Measurements from ENCODE around the gene CDHR4. TPM values are rescaled to one million over a fixed set of nuclear protein-coding genes. Genes with fewer than 3 reads are reported as not detected.

CDHR4 gene
- total RNA-seq, 2 experiments from 2014 or later, result 0.17 TPM; not detected in 1

- Mint-ChIP-seq H3K4me1 (ENCODE audit: low read depth) (no peaks in the 10 kb centered on the region), H3K9me3 (no peaks in the 10 kb centered on the region), H3K36me3 (ENCODE audit: low read depth) (no peaks in the 10 kb centered on the region), H3K27ac (no peak overlapping the region), H3K4me3 (no peak overlapping the region), H3K27me3 (no peaks in the 10 kb centered on the region)
- Histone ChIP-seq H3K9me3 (ENCODE audit: control insufficient read depth in 1 of 2, insufficient read depth in 1 of 2, low read length in 2 of 2) (no peaks in the 10 kb centered on the region), H3K27ac (ENCODE audit: low read depth in 1 of 2, low read length in 2 of 2) (no peak overlapping the region), H3K4me1 (ENCODE audit: insufficient read depth, low read length) (peaks cover 3% of the 10 kb centered on the region), H3K36me3 (ENCODE audit: insufficient read depth, low read length) (peaks cover 2% of the 10 kb centered on the region), H3K27me3 (ENCODE audit: control insufficient read depth in 1 of 2, insufficient read depth in 2 of 2, low read length in 2 of 2) (no peaks in the 10 kb centered on the region), H3K4me3 (ENCODE audit: low read length) (no peak overlapping the region)
- TF ChIP-seq, protein P1, sequence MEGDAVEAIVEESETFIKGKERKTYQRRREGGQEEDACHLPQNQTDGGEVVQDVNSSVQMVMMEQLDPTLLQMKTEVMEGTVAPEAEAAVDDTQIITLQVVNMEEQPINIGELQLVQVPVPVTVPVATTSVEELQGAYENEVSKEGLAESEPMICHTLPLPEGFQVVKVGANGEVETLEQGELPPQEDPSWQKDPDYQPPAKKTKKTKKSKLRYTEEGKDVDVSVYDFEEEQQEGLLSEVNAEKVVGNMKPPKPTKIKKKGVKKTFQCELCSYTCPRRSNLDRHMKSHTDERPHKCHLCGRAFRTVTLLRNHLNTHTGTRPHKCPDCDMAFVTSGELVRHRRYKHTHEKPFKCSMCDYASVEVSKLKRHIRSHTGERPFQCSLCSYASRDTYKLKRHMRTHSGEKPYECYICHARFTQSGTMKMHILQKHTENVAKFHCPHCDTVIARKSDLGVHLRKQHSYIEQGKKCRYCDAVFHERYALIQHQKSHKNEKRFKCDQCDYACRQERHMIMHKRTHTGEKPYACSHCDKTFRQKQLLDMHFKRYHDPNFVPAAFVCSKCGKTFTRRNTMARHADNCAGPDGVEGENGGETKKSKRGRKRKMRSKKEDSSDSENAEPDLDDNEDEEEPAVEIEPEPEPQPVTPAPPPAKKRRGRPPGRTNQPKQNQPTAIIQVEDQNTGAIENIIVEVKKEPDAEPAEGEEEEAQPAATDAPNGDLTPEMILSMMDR (IDR thresholded peaks at IDR 0.05), result no peak
- intact Hi-C loops (cut with DNase I, micrococcal nuclease), result loop anchor here in 1 of 2 experiments (5.0 kb wide), 1 partner anchor 64 kb away; no protein-coding TSS in a partner anchor
- ChIA-PET POLR2A (interaction anchor here (2.8 kb wide), 1 partner anchor 40 kb away, joined by 11 read pairs; the partner anchor contains the start of gene INKA1), CTCF (no interaction called here)
- DNase-seq, result no peak
- ATAC-seq (ENCODE audit: poor library complexity), result no peak
Measured at GRCh38 chr3:49842843-49843517, 43.3 kb upstream of the CDHR4 start.

GRCh38 chr3:49841806-49842205, 42.1 kb upstream of the CDHR4 start:
- Histone ChIP-seq H3K9me3 (ENCODE audit: control insufficient read depth in 1 of 2, insufficient read depth in 1 of 2, low read length in 2 of 2) (no peaks in the 10 kb centered on the region), H3K27ac (ENCODE audit: low read depth in 1 of 2, low read length in 2 of 2) (no peak overlapping the region), H3K36me3 (ENCODE audit: insufficient read depth, low read length) (peaks cover 2% of the 10 kb centered on the region), H3K4me3 (ENCODE audit: low read length) (no peak overlapping the region), H3K4me1 (ENCODE audit: insufficient read depth, low read length) (peaks cover 3% of the 10 kb centered on the region), H3K27me3 (ENCODE audit: control insufficient read depth in 1 of 2, insufficient read depth in 2 of 2, low read length in 2 of 2) (no peaks in the 10 kb centered on the region)
- no peaks in the 10 kb centered on the region for H3K4me1 Mint-ChIP-seq (ENCODE audit: low read depth)
- no peak for ATAC-seq (ENCODE audit: poor library complexity)
- TF ChIP-seq, protein P1 (IDR thresholded peaks at IDR 0.05), result no peak
- no peak overlapping the region for H3K27ac Mint-ChIP-seq
- H3K36me3 Mint-ChIP-seq (ENCODE audit: low read depth), result no peaks in the 10 kb centered on the region
- ChIA-PET CTCF (interaction anchor here (4.2 kb wide), 1 partner anchor 38 kb away, joined by 103 read pairs; the partner anchor contains the start of gene INKA1), POLR2A (interaction anchor here (2.8 kb wide), 1 partner anchor 39 kb away, joined by 11 read pairs; the partner anchor contains the start of gene INKA1)
- no peaks in the 10 kb centered on the region for H3K27me3 Mint-ChIP-seq
- H3K4me3 Mint-ChIP-seq, result no peak overlapping the region
- H3K9me3 Mint-ChIP-seq, result no peaks in the 10 kb centered on the region
- no peak for DNase-seq
- intact Hi-C loops (cut with DNase I, micrococcal nuclease), result loop anchor here in 1 of 2 experiments (5.0 kb wide), 1 partner anchor 65 kb away; no protein-coding TSS in a partner anchor

- H3K27ac ChIP-seq (ENCODE audit: low read depth in 1 of 2, low read length in 2 of 2), result no peak overlapping the region
- H3K9me3 ChIP-seq (ENCODE audit: control insufficient read depth in 1 of 2, insufficient read depth in 1 of 2, low read length in 2 of 2), result no peaks in the 10 kb centered on the region
- H3K4me3 Mint-ChIP-seq, result no peak overlapping the region
- H3K4me3 ChIP-seq (ENCODE audit: low read length), result no peak overlapping the region
- no peaks in the 10 kb centered on the region for H3K9me3 Mint-ChIP-seq
- no peak overlapping the region for H3K27ac Mint-ChIP-seq
- TF ChIP-seq, protein P1 (IDR thresholded peaks at IDR 0.05), result peak; percentile 12
- H3K27me3 Mint-ChIP-seq, result no peaks in the 10 kb centered on the region
- no peaks in the 10 kb centered on the region for H3K36me3 Mint-ChIP-seq (ENCODE audit: low read depth)
- intact Hi-C loops (cut with DNase I, micrococcal nuclease), result loop anchor here in 1 of 2 experiments (5.0 kb wide), 1 partner anchor 66 kb away; no protein-coding TSS in a partner anchor
- H3K36me3 ChIP-seq (ENCODE audit: insufficient read depth, low read length), result peaks cover 2% of the 10 kb centered on the region
- H3K4me1 ChIP-seq (ENCODE audit: insufficient read depth, low read length), result peaks cover 3% of the 10 kb centered on the region
- peak in 1 of 14 experiments; percentile 15 for DNase-seq
- no peak for ATAC-seq (ENCODE audit: poor library complexity)
- POLR2A ChIA-PET, result interaction anchor here (2.8 kb wide), 1 partner anchor 38 kb away, joined by 11 read pairs; the partner anchor contains the start of gene INKA1
- no peaks in the 10 kb centered on the region for H3K27me3 ChIP-seq (ENCODE audit: control insufficient read depth in 1 of 2, insufficient read depth in 2 of 2, low read length in 2 of 2)
- H3K4me1 Mint-ChIP-seq (ENCODE audit: low read depth), result no peaks in the 10 kb centered on the region
- CTCF ChIA-PET, result interaction anchor here (4.2 kb wide), 1 partner anchor 38 kb away, joined by 103 read pairs; the partner anchor contains the start of gene INKA1
Measured at GRCh38 chr3:49841126-49841696, 41.5 kb upstream of the CDHR4 start.
